ENCODE measurements around the gene TUBGCP2.

The TUBGCP2 gene, protein sequence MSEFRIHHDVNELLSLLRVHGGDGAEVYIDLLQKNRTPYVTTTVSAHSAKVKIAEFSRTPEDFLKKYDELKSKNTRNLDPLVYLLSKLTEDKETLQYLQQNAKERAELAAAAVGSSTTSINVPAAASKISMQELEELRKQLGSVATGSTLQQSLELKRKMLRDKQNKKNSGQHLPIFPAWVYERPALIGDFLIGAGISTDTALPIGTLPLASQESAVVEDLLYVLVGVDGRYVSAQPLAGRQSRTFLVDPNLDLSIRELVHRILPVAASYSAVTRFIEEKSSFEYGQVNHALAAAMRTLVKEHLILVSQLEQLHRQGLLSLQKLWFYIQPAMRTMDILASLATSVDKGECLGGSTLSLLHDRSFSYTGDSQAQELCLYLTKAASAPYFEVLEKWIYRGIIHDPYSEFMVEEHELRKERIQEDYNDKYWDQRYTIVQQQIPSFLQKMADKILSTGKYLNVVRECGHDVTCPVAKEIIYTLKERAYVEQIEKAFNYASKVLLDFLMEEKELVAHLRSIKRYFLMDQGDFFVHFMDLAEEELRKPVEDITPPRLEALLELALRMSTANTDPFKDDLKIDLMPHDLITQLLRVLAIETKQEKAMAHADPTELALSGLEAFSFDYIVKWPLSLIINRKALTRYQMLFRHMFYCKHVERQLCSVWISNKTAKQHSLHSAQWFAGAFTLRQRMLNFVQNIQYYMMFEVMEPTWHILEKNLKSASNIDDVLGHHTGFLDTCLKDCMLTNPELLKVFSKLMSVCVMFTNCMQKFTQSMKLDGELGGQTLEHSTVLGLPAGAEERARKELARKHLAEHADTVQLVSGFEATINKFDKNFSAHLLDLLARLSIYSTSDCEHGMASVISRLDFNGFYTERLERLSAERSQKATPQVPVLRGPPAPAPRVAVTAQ

DNA sequence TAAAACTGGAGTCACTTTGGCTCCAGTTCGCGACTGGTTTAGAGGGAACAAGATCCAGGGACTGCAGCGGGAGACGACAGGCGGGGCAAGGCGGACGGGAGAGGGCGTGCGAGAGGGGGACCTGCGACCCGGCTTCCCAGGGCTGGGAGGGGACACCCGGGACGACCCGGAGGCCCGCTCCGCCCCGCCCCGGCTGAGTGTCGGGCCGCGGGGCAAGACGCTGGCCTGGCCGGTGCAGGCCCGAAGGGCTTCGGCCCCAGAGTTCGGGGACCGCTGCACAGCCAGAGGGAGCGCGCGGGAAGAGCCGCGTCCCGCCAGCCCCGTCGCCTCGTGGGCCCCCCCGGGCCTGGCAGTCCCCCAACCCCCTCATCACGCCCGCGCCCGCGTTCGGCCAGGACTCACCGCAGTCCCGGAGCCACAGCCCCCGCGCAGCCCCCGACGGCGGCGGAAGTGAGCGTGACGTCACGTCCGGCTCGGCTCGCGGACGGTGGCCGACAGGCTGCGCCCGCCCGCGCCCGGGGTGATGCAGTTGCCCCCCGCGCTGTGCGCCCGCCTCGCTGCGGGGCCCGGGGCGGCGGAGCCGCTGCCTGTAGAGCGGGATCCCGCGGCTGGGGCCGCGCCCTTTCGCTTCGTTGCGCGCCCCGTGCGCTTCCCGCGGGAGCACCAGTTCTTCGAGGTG is at the start of gene TUBGCP2, which contains the start of gene ZNF511:
Gene TUBGCP2, minus strand, starts transcription at position 452 of the 679 bp plus-strand sequence. CDS start 5,931 bp downstream, outside the sequence.
Gene ZNF511, plus strand, starts transcription at position 494 of the 679 bp plus-strand sequence. Its CDS starts 30 bp downstream, at position 524.
- no peak for FAIRE-seq

DNA sequence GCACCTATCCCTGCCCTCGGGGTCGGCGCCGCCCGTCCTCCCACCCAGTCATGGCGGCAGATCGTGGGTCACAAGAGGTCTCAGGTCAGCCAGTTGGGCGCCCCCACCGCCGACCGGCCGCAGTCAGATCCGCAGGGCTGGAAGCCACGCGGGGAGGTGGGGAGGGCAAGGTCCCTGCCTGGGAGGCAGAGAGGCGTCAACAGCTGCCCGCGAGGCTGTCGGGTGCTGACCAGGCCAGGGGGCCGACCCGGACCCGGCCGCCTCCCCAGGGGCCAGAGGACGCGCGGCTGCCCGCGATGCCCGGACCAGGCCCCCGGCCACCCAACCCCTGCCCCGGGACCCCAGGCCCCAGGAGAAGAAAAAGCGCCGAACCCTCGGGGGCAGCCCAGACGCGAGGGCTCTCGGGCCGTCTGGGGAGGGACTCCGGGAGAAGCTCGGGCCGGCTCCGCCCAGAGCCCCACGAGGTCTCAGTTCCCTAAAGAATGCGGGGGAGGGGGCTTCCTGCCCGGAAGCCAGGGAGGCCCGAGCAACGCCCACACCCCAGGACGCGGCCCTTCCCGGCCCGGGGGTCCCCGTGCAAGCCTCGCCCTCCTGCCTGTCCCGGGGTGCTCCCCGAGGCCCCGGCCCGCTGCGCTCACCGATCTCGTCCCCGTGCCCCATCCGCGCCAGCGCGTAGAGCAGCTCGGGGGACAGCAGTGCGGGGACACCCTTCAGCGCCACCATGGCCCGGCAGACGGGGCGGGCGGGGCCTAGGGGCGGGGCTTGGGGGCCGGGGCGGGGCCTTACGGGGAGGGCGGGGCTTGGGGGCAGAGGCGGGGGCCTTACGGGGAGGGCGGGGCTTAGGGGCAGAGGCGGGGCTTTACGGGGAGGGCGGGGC is 48.9 kb upstream of the TUBGCP2 start, which contains the start of gene FUOM:
Gene FUOM, minus strand, starts transcription at position 735 of the 877 bp plus-strand sequence. Its CDS starts 12 bp downstream, at position 723.
- no peak for FAIRE-seq

DNA sequence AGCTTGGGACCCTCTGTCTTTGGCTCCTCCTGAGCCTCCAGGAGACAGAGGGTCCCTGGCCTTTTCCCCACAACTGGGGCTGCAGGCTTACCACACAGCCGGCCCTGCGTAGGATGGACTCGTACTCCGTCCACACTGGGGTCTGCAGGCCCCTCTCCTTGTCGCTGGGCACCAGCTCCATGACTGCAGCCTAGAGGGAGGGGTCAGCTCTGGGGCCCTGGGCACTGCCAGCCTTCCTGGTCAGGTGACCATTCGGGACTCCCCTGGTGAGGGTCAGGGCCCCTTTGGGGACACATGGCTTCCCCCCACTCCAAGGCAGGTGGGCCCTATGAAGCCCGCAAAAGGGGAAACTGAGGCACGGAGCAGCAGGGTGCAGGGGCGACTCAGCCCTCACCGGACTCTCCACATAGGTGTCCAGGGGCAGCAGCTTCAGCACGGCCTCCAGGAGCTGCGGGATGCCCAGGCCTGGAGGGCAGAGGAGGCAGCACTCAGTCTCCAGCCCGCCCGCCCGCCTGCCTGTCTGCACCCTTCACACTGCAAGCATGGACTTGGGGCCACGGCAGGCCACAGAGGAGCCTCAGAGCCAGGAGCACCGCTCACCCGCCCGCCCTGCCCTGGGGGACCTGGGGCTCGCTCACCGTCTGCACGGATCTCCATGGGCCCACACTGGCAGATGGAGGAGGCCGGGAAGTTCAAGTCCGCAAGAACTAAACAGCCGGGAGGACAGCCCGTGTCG is 48.0 kb upstream of the TUBGCP2 start:
- FAIRE-seq = no peak

DNA sequence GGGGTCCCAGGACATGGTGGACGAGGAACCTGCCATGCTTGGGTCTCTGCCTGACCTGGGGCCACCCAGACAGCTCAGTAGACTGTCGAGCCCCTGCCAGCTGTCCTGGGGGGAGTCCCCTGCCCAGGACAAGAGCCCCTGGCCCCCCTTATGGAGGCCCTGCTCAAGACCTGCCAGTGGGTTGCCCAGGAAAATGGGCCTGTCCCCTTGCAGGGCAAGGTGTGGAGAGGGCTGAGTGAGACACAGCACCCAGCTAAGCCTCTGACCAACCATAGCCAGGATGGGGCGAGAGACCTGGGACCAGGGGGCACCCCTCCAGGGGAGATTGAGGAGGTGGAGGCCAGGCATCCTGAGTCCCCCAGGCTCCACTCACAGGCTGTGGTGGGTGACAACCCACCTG is 47.3 kb upstream of the TUBGCP2 start:
- FAIRE-seq = no peak

DNA sequence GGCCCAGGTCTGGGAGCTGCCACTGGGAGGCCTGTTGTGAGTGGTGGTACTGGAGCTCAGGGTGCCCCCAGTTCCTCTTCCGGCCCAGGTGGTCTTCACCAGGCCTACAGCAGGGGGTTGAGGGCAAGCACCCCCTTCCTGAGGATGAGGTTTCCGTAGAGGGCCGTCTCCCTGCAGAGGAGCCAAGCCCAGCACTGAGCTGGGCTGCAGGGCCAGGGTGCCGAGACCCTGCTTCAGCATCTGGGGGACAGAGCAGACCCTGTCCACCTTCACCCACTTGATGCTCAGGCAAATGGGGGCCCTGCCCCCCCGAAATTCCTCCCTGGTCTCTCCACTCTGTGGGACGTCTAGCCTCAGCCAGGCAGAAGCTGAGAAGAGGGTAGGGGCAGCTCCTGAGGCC is 46.6 kb upstream of the TUBGCP2 start:
- no peak for FAIRE-seq

DNA sequence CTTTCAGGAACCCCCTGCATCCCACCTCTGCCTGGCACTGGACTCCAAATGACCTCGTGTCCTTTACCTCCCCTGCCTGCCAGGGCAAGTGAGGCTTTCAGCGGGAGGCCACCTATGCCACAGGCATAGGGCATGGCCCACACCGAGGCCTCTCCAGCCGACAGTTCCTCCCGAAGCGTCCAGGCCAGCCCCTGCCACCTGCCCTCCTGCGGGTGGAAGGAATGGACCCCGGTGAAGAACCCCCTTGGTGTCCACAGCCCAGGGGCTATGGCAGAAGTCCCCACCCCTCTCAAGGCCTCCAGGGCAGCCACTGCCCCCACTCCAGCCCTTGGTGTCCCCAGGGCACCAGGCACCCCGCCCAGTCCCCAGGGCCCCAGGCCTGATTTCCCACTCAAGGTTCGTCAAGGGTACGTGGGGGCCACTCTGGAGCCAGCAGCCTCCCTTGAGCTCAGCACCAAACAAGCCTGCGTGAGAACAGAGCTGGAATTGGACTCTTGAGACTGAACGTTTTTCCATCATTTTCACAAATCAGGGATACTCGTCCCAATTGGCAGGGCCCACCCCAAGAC is 46.1 kb upstream of the TUBGCP2 start:
- no peak for FAIRE-seq

DNA sequence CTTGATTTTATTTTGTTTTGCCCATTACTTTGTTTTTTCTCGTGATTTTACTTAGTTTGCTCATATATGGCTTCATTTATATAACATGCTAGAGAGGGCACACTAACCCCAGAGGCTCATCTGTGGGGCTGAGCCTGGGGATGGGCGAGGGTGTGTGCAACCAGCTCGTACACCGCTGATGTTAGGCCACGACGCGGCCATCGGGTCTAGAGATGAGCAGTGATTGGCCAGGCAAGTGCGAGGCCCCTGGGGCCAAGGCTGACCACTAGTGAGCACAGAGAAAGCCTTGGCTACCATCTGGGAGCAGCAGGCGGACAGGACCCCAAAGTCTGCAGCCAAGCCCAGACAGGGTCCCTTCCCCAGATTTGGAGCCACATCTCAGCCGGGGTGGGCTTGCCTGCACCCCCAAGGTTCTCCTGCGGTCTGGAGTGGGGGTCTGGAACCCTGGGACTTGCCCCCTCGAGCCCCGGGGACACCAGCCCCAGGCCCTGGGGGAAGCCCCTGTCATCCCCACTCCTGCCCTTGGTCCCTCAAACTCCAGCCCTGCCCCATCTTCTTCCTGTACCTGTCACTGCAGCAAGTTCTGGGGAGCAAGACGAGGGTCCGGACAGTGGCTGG is 45.4 kb upstream of the TUBGCP2 start:
- FAIRE-seq = no peak

DNA sequence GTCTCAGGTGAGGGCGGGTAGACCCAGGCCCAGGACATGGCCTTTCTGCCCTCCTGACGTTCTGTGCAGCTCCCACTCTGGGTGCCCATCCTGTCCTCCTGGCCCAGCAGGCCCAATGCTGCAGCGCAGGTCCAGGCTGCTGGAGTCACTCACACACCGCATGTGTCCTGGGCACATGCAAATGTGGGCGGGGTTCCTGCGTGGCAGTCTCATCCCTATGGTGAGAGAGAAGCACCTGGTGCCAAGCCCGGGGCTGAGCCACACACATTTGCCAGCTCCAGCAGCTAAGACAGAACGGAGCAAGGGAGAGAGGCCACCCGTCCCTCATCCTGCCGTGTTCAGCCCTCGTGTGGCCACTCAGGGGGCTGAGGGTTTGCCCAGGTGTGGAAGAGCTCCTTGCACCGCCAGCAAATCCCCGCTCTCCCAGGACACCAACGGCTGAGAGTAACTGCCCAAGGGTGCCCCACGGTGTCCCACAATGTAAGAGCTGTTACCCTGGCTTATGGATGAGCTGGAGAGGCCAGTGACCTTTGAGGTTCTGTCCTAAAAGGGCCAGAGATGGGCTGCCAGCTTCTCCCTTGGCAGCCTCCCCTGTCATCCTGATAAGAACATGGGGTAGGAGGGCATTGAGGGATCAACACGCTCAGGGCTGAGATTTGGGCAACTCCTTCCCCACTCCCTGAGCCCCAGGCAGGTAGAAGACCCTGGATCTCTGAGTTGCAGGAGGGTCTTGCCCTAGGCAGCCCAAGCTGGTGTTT is 44.7 kb upstream of the TUBGCP2 start:
- FAIRE-seq = no peak

DNA sequence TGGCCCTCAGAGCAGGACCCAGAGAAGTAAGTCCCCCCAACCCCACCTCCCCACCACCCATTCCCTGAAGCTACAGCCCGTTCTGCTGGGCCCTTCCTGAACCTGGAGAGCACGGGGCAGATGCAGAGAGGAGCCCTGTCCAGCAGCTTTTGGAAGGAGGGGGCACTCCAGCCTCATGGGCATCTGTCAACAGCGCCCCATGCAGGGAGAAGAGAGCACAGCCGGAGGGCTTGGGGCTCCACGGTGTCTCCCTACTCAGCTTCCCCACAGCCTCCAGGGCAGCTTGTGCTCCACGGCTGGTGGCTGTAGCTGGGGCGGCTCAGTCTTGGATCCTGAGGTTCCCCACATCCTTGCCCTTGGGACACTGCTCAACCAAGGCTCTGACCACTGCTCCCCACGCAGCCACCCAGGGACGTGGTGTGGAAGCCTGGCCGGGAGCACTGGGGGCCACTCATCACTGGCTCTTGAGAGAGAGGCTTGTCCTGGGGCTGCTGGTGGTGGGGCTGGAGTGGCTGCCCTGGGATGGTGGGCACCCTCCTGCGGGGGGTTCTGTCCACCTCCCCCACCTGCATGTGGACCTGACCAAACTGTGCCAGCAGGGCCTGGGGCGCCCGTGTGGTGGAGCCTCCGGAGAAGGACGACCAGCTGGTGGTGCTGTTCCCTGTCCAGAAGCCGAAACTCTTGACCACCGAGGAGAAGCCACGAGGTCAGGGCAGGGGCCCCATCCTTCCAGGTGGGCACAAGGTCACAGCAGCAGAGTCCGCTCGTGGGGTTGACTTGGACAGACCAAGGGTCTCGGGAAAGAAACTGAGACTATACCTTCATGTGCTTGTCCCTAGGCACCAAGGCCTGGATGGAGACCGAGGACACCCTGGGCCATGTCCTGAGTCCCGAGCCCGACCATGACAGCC is 43.0 kb upstream of the TUBGCP2 start:
- no peak for FAIRE-seq

DNA sequence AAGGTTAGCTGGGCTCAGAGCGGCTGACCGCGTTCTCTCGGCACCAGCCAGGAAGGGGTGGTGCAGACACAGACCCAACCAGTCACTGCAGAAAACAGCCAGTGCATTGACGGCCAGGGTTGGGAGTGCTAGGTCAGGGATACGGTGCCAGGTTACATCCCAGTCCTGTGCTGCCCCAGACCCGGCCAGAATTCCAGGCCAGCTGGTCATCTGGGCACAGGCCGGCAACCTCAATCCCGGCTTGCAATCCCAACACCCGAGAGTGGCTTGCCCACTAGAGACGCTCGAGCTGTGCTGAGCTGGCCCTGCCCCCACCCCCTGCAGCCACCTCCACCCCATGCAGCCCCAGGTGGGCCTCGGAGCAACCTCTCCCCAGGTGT is 42.3 kb upstream of the TUBGCP2 start:
- no peak for FAIRE-seq

DNA sequence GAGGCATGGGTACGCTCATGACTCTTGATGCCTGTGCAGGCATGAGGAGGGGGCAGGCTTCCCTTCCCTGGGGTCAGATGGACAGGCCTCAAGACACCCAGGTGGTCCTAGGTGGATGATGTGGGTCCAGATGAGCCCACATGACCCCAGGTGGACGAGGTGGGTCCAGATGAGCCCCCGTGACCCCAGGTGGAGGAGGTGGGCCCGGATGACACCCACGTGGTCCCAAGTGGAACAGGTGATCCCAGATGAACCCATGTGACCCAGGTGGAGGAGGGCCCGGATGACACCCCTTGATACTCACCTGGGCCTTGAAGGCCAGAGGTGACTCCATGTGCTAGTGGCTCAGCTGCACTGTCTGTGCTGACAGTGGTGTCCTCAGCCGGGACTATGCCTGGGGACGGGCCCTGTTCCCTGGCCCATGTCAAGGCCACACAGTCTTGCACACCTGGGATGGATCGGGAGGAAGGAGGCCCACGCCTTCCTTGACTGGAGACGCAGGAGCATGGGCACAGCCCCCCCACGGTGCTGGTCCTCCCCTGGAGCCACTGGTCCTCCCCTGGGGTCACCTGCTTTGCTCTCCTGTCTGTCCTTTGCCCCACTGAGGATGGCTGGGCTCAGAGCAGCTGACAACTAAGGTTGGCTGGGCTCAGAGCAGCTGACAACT is 41.7 kb upstream of the TUBGCP2 start:
- no peak for FAIRE-seq

DNA sequence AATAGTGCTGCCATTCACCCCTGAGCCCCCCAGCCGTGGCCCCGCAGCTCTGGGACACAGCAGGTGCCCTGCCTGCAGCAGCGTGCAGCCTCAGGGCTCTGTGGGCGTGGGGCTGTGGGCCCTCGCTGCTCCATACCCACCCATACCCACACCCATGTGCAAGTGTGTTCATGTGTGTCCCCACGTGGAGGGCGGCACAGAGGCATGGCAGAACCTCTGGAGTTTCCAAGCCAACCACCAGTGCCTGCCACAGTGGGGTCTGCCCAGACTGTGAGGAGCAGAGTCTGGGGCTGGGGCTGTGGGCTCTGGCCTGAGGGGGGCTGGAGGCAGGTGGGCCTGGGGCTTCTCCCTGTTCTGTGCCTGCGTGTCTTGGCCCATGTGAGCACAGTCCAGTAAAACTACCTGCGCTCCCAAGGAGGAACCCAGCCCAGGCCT is 40.9 kb upstream of the TUBGCP2 start:
- FAIRE-seq = no peak

DNA sequence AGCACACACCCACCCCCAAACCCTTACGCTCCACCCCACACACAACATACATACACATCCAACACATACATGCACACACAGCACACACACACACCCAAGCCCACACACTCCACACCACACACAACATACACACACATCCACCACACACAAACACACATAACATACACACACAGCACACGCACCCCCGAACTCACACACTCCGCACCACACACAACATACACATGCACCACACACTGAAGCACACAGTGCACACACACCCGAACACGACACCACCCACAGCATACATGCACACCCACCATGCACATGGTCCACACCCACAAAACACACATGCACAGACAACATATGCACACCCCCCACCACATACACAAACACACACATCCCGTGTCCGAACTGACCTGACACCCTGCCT is 40.5 kb upstream of the TUBGCP2 start:
- FAIRE-seq = no peak

DNA sequence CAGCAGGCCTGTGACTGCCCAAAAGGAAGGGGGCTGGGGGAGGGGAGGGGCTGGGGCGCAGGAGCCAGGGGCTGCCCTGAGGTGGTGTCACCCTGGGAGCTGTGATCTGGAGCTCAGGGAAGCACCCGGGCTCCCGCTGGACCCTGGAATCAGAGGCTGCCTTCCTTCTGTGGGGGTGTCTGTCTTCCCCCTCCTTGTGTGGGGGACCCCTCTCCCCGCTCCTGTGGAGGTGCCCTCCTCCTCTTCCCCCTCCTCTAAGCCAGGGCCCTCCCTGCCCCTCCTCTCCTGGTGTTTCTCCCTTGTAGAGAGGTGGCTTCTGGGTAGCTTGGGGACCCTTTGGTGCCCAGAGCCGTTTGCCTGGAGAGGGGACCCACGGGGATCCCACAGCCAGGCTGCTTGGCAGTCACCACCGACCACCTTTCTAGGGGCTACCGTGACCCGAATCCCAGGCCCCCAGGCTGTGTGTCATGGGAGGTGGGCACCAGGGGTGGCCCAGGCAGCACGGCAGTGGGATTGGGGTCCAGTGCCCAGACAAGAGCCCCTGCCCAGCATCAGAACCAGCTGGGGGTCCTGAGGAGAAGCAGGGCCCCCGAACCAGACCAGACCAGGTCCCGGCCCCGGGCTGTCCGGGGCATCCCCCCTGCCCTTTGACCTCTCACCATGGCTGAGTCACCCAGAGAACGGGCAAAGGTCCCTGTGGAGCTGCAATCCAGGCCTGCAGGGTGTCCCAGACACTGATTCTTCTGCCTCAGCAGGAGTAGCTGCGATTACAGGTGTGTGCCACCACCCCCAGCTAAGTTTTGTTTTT is 39.2 kb upstream of the TUBGCP2 start:
- FAIRE-seq = no peak

DNA sequence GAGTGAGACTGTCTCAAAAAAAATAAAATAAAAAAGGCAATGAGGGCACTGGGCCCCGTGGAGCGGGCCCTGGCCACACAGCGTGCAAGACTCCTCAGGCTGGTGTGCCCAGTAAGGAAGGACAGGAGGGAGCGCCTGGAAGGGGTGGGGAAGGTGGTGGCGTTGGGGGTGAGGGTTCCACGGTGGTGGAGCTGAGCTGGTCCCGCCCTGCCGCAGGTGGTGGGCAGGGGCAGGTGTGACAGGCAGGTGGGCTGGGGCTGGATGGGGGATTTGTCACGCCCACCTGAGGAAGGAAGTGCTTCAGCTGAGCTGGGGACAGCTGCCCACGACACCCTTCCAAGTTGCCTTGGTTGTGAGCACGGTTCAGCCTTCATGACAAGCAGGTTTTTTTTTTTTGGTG is 37.7 kb upstream of the TUBGCP2 start:
- FAIRE-seq = no peak

DNA sequence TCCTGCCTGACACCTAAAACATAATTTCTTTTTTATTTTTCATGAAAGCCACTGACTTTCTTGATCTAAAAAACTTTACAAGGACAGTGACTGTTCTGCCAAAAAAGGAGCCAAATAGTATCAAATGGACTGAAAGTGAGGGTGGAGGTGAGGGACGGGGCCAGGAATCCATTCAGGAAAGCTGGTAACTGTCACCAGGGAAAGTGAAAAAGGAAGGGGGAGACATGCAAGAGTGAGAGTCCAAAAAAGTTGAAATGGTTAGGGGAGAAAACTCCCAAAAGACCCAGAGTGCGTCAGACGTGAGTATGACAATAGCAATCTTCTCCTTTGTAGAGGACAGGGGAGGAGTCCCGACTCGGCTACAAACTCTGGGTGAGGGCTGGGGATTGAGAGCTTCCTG is 35.6 kb upstream of the TUBGCP2 start:
- FAIRE-seq = no peak

DNA sequence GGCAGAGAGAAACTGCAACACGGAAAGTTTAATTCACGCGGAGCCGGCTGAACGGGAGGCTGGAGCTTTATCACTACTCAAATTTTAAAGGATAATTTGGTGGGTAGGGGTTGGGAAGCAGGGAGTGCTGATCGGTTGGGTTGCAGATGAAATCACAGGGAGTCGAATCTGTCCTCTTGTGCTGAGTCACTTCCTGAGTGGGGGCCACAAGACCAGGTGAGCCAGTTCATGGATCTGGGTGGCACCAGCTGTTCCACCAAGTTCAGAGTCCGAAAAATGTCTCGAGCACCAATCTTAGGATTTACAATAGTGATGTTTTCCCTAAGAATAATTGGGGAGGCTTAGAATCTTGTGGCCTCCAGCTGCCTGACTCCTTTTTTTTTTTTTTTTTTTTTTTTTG is 34.9 kb upstream of the TUBGCP2 start:
- no peak for FAIRE-seq

Data from endometrium (tissue), 2 donors.